ENCODE measurements around the gene JAM2.

Gene JAM2

GRCh38 chr21:25625036-25625435, 14.0 kb upstream of the JAM2 start:
- TF ChIP-seq CREB1 (IDR thresholded peaks at IDR 0.05; ENCODE audit: low read depth), result no peak
- no peak for TF ChIP-seq TEAD4 (IDR thresholded peaks at IDR 0.05)
- no peak for TF ChIP-seq NFIC (IDR thresholded peaks at IDR 0.05)
- no peak for TF ChIP-seq TCF12 (IDR thresholded peaks at IDR 0.05; ENCODE audit: low read depth)
- TF ChIP-seq USF1 (IDR thresholded peaks at IDR 0.05), result no peak

- TF ChIP-seq TAF1 (IDR thresholded peaks at IDR 0.05; ENCODE audit: low read depth) (no peak), NFIC (IDR thresholded peaks at IDR 0.05) (no peak), TEAD4 (IDR thresholded peaks at IDR 0.05) (no peak), FOXM1 (IDR thresholded peaks at IDR 0.05; ENCODE audit: borderline replicate concordance, low read depth) (no peak), MAX (IDR thresholded peaks at IDR 0.05) (no peak), REST (IDR thresholded peaks at IDR 0.05; ENCODE audit: low read depth) (no peak), EGR1 (IDR thresholded peaks at IDR 0.05) (no peak), YY1 (IDR thresholded peaks at IDR 0.05; ENCODE audit: low read depth) (no peak)
Measured at GRCh38 chr21:25626757-25627156, 12.3 kb upstream of the JAM2 start.

GRCh38 chr21:25632296-25632695, 6.8 kb upstream of the JAM2 start:
- TF ChIP-seq TEAD4 (IDR thresholded peaks at IDR 0.05), result no peak
- TF ChIP-seq RAD21 (IDR thresholded peaks at IDR 0.05; ENCODE audit: low read depth), result no peak
- TF ChIP-seq FOXM1 (IDR thresholded peaks at IDR 0.05; ENCODE audit: borderline replicate concordance, low read depth), result no peak
- no peak for TF ChIP-seq EP300 (IDR thresholded peaks at IDR 0.05; ENCODE audit: borderline replicate concordance)
- no peak for TF ChIP-seq YY1 (IDR thresholded peaks at IDR 0.05; ENCODE audit: low read depth)
- no peak for TF ChIP-seq EGR1 (IDR thresholded peaks at IDR 0.05)
- TF ChIP-seq TCF12 (IDR thresholded peaks at IDR 0.05; ENCODE audit: low read depth), result no peak
- no peak for TF ChIP-seq NFIC (IDR thresholded peaks at IDR 0.05)
- no peak for TF ChIP-seq MAX (IDR thresholded peaks at IDR 0.05)
- TF ChIP-seq TAF1 (IDR thresholded peaks at IDR 0.05; ENCODE audit: low read depth), result no peak
- no peak for TF ChIP-seq CEBPB (IDR thresholded peaks at IDR 0.05)
- no peak for TF ChIP-seq ZBTB7A (IDR thresholded peaks at IDR 0.05; ENCODE audit: low read depth)
- TF ChIP-seq REST (IDR thresholded peaks at IDR 0.05; ENCODE audit: low read depth), result no peak
- no peak for TF ChIP-seq USF1 (IDR thresholded peaks at IDR 0.05)
- no peak for TF ChIP-seq CREB1 (IDR thresholded peaks at IDR 0.05; ENCODE audit: low read depth)

GRCh38 chr21:25635310-25635709, 3.7 kb upstream of the JAM2 start:
- no peak for TF ChIP-seq MAX (IDR thresholded peaks at IDR 0.05)
- TF ChIP-seq YY1 (IDR thresholded peaks at IDR 0.05; ENCODE audit: low read depth), result no peak
- no peak for TF ChIP-seq ZBTB7A (IDR thresholded peaks at IDR 0.05; ENCODE audit: low read depth)
- TF ChIP-seq NFIC (IDR thresholded peaks at IDR 0.05), result no peak
- no peak for TF ChIP-seq REST (IDR thresholded peaks at IDR 0.05; ENCODE audit: low read depth)
- TF ChIP-seq EGR1 (IDR thresholded peaks at IDR 0.05), result no peak
- TF ChIP-seq USF1 (IDR thresholded peaks at IDR 0.05), result no peak
- TF ChIP-seq TEAD4 (IDR thresholded peaks at IDR 0.05), result no peak

Data from Ishikawa (cell line).